ENCODE results near the gene ACSS3.

DNA sequence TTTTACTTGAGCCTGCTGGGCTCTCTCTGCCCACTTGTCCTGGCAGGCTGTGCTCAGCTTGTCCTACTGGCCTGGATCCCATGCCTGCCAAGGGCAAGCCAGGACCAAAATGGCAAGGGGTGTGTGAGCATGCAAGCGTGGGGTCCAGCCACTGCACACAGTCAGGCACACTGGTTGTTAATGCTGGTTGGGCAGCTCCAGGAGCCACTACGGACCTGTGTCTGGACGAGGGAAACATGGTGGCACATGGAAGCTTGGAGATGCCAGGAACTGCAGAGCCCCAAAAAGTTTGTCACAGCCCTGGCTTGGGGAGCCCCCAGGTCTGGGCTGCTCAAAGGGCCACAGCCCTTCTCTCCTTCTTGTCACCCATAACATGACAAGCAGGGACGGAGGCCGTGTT lies 83.8 kb downstream of the ACSS3 start:
- TF ChIP-seq, protein P1, sequence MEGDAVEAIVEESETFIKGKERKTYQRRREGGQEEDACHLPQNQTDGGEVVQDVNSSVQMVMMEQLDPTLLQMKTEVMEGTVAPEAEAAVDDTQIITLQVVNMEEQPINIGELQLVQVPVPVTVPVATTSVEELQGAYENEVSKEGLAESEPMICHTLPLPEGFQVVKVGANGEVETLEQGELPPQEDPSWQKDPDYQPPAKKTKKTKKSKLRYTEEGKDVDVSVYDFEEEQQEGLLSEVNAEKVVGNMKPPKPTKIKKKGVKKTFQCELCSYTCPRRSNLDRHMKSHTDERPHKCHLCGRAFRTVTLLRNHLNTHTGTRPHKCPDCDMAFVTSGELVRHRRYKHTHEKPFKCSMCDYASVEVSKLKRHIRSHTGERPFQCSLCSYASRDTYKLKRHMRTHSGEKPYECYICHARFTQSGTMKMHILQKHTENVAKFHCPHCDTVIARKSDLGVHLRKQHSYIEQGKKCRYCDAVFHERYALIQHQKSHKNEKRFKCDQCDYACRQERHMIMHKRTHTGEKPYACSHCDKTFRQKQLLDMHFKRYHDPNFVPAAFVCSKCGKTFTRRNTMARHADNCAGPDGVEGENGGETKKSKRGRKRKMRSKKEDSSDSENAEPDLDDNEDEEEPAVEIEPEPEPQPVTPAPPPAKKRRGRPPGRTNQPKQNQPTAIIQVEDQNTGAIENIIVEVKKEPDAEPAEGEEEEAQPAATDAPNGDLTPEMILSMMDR (conservative IDR thresholded peaks at IDR 0.05; ENCODE audit: low read depth, low read length) = no peak
- no peak for TF ChIP-seq EZH2 (IDR thresholded peaks at IDR 0.05; ENCODE audit: borderline replicate concordance, low read depth, low read length, poor library complexity, severe bottlenecking)

All from A673 (cell line).